GM12873 (cell line): ENCODE data around the gene MEN1.

Source experiments
- TF ChIP-seq, protein P1 (sequence below): IDR thresholded peaks from 2 replicates; pipeline ENCODE4 v1.5.1; 2012; ENCODE audit warnings: low read depth, mild to moderate bottlenecking, moderate library complexity, low read length, control low read depth; ENCODE audit not compliant: insufficient read depth; ENCODE audit errors: missing control alignments

The MEN1 gene

GRCh38 chr11:64759131-64759721, 51.1 kb downstream of the MEN1 start:
- TF ChIP-seq, protein P1, sequence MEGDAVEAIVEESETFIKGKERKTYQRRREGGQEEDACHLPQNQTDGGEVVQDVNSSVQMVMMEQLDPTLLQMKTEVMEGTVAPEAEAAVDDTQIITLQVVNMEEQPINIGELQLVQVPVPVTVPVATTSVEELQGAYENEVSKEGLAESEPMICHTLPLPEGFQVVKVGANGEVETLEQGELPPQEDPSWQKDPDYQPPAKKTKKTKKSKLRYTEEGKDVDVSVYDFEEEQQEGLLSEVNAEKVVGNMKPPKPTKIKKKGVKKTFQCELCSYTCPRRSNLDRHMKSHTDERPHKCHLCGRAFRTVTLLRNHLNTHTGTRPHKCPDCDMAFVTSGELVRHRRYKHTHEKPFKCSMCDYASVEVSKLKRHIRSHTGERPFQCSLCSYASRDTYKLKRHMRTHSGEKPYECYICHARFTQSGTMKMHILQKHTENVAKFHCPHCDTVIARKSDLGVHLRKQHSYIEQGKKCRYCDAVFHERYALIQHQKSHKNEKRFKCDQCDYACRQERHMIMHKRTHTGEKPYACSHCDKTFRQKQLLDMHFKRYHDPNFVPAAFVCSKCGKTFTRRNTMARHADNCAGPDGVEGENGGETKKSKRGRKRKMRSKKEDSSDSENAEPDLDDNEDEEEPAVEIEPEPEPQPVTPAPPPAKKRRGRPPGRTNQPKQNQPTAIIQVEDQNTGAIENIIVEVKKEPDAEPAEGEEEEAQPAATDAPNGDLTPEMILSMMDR, result no peak

GRCh38 chr11:64758330-64759079, 51.8 kb downstream of the MEN1 start:
- TF ChIP-seq, protein P1, result no peak

GRCh38 chr11:64757549-64758329, 52.6 kb downstream of the MEN1 start:
- TF ChIP-seq, protein P1, result no peak

- TF ChIP-seq, protein P1, result no peak
Observed at GRCh38 chr11:64755681-64756361, 54.5 kb downstream of the MEN1 start.

- TF ChIP-seq, protein P1, result no peak
Observed at GRCh38 chr11:64754919-64755662, 55.3 kb downstream of the MEN1 start.

- TF ChIP-seq, protein P1, result no peak
Observed at GRCh38 chr11:64754124-64754918, 56.0 kb downstream of the MEN1 start.
